ENCODE measurements around the gene SETDB2. TPM values are rescaled to one million over a fixed set of nuclear protein-coding genes. Genes with fewer than 3 reads are reported as not detected.

Gene SETDB2
- total RNA-seq, 6 experiments from 2014 or later, result 3.7 to 6.7 (median 4.6) TPM

- Histone ChIP-seq H3K36me3 (no peaks in the 10 kb centered on the region), H3K4me1 (no peaks in the 10 kb centered on the region), H3K4me3 (no peak overlapping the region), H3K9me3 (no peaks in the 10 kb centered on the region), H3K27me3 (no peaks in the 10 kb centered on the region), H3K27ac (no peak overlapping the region)
- 45% methylated on average over 2 of the region's 2 CpGs for WGBS (ENCODE audit: insufficient coverage, low coverage, low lambda C conversion rate, missing lambda C conversion rate)
- ATAC-seq, result peak in 3 of 4 donors; percentile 33 to 57 (median 51)
- TF ChIP-seq CTCF (IDR thresholded peaks at IDR 0.05), result no peak
- no peak for DNase-seq
- intact Hi-C loops (cut with DNase I), result no loop called here
Observed at GRCh38 chr13:49527123-49527522, 83.0 kb downstream of the SETDB2 start.

DNA sequence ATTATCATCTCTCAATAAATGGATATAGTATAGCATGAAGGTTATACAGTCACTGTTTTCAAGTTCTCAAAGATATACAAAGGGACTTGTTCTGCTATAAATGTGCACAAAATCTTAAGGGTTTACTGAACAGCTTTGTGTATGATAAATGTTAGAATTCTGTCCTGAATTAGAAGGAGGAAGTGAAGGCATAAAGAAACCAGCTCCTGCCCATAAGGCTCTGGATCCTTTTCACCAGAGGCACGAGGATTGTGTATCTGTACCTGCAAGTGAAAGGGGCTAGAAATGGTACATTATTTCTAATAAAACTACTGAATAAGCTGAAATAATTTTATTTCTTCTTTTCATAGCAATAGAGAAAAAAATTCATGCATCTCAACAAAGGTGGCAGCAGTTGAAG lies 84.1 kb downstream of the SETDB2 start:
- Histone ChIP-seq H3K4me3 (no peak overlapping the region), H3K27ac (no peak overlapping the region), H3K4me1 (no peaks in the 10 kb centered on the region), H3K27me3 (no peaks in the 10 kb centered on the region), H3K36me3 (no peaks in the 10 kb centered on the region), H3K9me3 (no peaks in the 10 kb centered on the region)
- intact Hi-C loops (cut with DNase I), result no loop called here
- DNase-seq (no peak), ATAC-seq (no peak)
- TF ChIP-seq POLR2A (IDR thresholded peaks at IDR 0.05) (no peak), CTCF (IDR thresholded peaks at IDR 0.05) (no peak)
- 56% methylated on average over 1 of the region's 1 CpG for WGBS (ENCODE audit: insufficient coverage, low coverage, low lambda C conversion rate, missing lambda C conversion rate)

DNA sequence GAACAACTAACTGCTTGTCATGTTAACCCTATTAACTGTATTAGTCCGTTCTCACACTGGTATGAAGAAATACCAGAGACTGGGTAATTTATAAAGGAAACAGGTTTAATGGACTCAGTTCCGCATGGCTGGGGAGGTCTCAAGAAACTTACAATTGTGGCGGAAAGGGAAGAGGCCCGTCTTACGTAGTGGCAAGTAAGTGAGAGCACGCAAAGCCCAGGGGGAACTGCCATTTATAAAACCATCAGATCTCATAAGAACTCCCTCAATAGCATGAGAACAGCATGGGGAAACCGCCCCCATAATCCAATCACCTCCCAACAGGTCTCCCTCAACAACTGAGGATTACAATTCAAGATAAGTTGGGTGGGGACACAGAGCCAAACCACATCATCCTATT lies 86.4 kb downstream of the SETDB2 start:
- Histone ChIP-seq H3K27ac (no peak overlapping the region), H3K4me1 (no peaks in the 10 kb centered on the region), H3K4me3 (no peak overlapping the region), H3K36me3 (no peaks in the 10 kb centered on the region), H3K9me3 (no peaks in the 10 kb centered on the region), H3K27me3 (no peaks in the 10 kb centered on the region)
- TF ChIP-seq CTCF (IDR thresholded peaks at IDR 0.05), result no peak
- TF ChIP-seq POLR2A (IDR thresholded peaks at IDR 0.05), result no peak
- ATAC-seq (peak in 3 of 4 donors; percentile 27 to 49 (median 47)), DNase-seq (no peak)
- intact Hi-C loops (cut with DNase I), result no loop called here
- 87% methylated on average over 4 of the region's 7 CpGs for WGBS (ENCODE audit: insufficient coverage, low coverage, low lambda C conversion rate, missing lambda C conversion rate)

DNA sequence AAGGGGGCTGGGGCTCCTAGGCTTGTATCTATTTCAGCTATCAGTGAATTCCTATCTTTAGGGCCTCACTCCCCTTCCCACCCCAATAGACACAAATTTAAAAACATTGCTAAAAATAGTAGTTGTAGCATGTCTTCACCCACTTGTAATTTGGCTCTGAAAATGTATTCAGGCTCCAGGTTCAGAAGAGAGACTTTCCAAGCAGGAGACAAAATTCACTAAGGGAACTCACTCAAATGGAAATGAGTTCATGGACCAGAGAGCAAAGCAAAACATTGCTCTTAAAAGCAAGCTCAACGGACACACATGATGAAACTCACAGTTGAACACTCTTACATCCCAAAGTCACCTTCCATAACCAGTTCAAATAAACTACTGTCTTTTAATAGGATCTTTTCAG lies 88.5 kb downstream of the SETDB2 start:
- no peak for DNase-seq
- Histone ChIP-seq H3K4me3 (no peak overlapping the region), H3K9me3 (no peaks in the 10 kb centered on the region), H3K36me3 (no peaks in the 10 kb centered on the region), H3K27ac (no peak overlapping the region), H3K27me3 (no peaks in the 10 kb centered on the region), H3K4me1 (no peaks in the 10 kb centered on the region)
- WGBS (ENCODE audit: insufficient coverage, low coverage, low lambda C conversion rate, missing lambda C conversion rate), result 92% methylated on average over 1 of the region's 1 CpG
- no peak for TF ChIP-seq CTCF (IDR thresholded peaks at IDR 0.05)
- intact Hi-C loops (cut with DNase I), result no loop called here
- ATAC-seq, result no peak

GRCh38 chr13:49533011-49533410 lies 88.9 kb downstream of the SETDB2 start:
- Histone ChIP-seq H3K4me1 (no peaks in the 10 kb centered on the region), H3K9me3 (no peaks in the 10 kb centered on the region), H3K27ac (no peak overlapping the region), H3K27me3 (no peaks in the 10 kb centered on the region), H3K4me3 (no peak overlapping the region), H3K36me3 (no peaks in the 10 kb centered on the region)
- ATAC-seq (no peak), DNase-seq (no peak)
- TF ChIP-seq POLR2A (IDR thresholded peaks at IDR 0.05), result no peak
- no peak for TF ChIP-seq CTCF (IDR thresholded peaks at IDR 0.05)
- intact Hi-C loops (cut with DNase I), result no loop called here
